GM23248 (cell line): Measurements from ENCODE around the gene ZSCAN2.

Source experiments
- EZH2 ChIP-seq: fragments of 200-600 bp; sonication (generic); IDR thresholded peaks from 2 replicates; pipeline ENCODE4 v1.6.1; 2018; ENCODE audit warnings: antibody characterized with exemption, mild to moderate bottlenecking; ENCODE audit not compliant: insufficient read depth, poor library complexity, severe bottlenecking
- EZH2phosphoT487 ChIP-seq: fragments of 200-600 bp; sonication (generic); IDR thresholded peaks from 2 replicates; pipeline ENCODE4 v1.6.1; 2018; ENCODE audit warnings: antibody characterized with exemption, moderate library complexity, mild to moderate bottlenecking, low read depth; ENCODE audit not compliant: insufficient read depth

DNA sequence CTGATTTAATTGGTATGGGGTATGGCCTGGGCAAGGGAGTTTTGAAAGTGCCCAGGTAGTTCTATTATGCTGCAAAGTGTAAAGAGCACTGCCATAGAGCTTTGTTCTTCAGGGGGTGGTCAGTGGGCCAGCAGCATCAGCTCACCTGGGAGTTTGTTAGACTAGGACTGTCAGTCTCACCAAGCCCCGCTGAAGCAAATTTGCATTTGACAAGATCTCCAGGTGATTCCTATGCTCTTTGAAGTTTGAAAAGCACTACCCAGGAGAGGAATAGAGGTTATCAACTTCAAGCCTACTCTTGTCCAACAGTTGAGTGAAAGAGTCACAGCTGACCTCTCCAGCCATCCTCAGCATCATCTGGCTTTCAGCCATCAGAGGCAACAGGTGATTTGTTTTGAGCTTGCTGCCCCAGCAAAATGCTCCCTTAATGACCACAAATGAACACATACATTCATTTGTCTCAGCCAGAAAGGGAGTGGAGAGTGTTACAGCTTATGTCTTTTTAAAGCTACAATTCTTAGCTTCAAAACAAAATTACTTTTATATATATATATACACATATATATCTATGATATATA lies 8.0 kb downstream of the ZSCAN2 start:
- no peak for TF ChIP-seq EZH2
- TF ChIP-seq EZH2phosphoT487, result no peak
